Measurements from ENCODE around the gene KAT2A. TPM values are rescaled to one million over a fixed set of nuclear protein-coding genes. Genes with fewer than 3 reads are reported as not detected.
"Not testable (repeated sequence)": the region's sequence is repeated elsewhere in the genome, so short reads cannot be mapped to it uniquely, and the experiment has no call there.

Gene KAT2A
- total RNA-seq, 4 donors from 2014 or later: 30.2 to 68.7 (median 33.9) TPM

DNA sequence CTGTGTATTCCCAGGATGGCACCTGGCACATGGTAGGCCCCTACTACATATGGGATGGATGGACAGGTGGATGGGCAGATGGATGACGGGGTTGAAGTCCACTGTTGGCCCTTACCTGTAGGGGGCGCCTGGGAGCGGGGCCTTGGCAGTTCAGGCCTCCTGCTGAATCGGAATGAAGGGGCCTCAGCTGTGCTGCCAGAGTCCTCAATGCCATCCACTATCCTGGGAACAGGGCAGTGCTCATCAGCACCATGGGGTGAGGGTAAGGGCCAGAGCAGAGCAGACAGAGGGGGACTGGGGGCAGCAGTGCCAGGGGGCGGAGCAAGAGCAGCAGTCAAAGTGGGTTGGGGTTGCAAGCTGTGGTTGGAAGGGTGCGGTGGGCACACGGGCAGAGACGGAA is 41.9 kb upstream of the KAT2A start:
- ATAC-seq (ENCODE audit: low FRiP score) (no peak), DNase-seq (ENCODE audit: low spot score) (no peak)
- no peak for TF ChIP-seq CTCF (IDR thresholded peaks at IDR 0.05)

- TF ChIP-seq CTCF (IDR thresholded peaks at IDR 0.05): no peak
- DNase-seq (ENCODE audit: low spot score) (no peak), ATAC-seq (ENCODE audit: low FRiP score) (no peak)
These were observed 39.4 kb upstream of the KAT2A start for GRCh38 chr17:42160531-42160910.

DNA sequence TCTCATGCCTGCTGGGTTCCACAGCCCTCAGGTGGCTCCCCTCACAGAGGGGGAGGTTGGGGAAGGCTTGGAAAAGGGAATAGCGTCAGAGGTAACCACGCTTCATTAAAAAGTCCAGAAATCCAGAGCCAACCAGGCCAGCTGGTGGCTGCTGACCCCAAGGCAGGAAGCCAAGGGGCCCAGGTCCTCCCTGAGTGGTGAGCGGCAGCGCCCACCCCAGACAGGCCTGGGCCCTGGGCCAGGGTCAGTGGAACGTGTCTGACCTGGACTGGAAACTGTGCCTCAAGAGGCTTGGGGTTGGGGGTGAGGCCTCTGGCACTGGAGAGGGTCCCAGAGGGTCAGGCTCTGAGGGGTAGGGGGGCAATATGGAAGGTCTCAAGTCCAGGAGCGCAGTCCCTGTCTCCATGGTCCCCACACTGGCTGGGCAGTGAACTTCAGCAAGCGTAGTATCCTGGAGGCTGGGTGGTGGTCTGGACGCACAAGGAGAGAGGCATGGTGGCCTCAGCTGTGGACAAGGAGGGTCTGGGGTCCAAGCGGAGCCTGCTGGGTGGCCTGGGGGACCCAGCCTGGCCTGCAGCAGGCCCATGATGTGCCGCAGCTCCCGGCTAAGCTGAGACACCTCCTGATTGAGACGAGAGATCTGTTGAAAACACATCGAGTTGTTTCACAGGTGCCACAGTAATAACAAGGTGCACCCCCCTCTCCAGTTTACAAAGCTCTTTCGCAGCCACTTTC is 38.8 kb upstream of the KAT2A start:
- TF ChIP-seq CTCF (IDR thresholded peaks at IDR 0.05): no peak
- DNase-seq (ENCODE audit: low spot score): no peak
- no peak for ATAC-seq (ENCODE audit: low FRiP score)

DNA sequence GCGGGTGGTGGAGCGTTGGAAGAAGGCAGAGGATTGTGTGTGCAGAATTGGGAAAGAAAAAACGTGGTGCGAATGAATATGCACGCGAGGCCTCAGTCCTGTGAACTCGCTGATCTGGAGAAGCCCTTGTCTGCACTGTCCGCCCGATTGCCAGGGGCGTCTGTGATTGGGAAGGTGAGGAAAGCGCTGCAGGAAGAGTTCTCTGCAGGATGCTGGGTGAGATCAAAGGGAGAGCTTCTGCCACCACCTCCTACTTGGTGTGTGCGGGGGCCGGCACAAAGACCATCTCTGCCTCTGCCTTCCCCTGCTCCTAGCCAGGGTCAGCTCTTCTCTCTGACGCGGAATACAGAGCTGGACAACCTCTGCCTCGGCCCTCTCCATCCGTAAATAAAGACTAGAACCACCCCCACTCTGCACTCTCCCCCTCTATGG is 34.5 kb upstream of the KAT2A start:
- no peak for DNase-seq (ENCODE audit: low spot score)
- TF ChIP-seq CTCF (IDR thresholded peaks at IDR 0.05): no peak
- no peak for ATAC-seq (ENCODE audit: low FRiP score)

GRCh38 chr17:42153919-42154742 is 33.0 kb upstream of the KAT2A start:
- ATAC-seq (ENCODE audit: low FRiP score): no peak
- TF ChIP-seq CTCF (IDR thresholded peaks at IDR 0.05): no peak
- no peak for DNase-seq (ENCODE audit: low spot score)

DNA sequence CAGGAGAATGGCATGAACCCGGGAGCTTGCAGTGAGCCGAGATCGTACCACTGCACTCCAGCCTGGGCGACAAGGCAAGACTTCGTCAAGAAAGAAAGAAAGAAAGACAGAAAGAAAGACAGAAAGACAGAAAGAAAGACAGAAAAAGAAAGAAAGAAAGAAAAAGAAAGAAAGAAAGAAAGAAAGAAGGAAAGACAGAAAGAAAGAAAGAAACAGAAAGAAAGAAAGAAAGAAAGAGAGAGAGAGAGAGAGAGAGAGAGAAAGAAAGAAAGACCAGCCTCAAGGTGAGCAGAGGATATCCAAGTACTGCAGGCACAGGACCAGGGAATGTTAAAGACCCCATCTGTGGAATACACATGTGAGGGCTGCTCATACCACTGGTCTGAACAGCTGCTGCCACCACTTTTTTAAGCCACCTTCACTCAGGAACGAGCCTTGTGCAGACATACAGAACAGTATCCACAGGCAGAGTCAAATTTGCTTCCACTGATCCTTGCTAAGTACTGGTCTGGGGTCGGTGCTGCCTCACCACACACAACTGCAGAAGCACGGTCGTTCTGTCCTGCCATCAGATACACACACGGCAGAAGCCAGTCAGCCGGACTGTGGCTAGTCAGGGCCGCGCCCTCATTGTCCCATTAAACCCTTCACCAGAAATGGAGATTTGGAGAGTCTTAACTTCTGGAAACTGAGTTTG is 25.9 kb upstream of the KAT2A start:
- ATAC-seq (ENCODE audit: low FRiP score) (no peak), DNase-seq (ENCODE audit: low spot score) (no peak)
- no peak for TF ChIP-seq CTCF (IDR thresholded peaks at IDR 0.05)

GRCh38 chr17:42143138-42143537 is 22.0 kb upstream of the KAT2A start:
- not testable (repeated sequence) for DNase-seq (ENCODE audit: low spot score); ATAC-seq (ENCODE audit: low FRiP score)

Measured in omental fat pad (tissue), 4 donors.